PC-3 (cell line): ENCODE results near the gene SULT4A1.

Experiments used
- EZH2 ChIP-seq: fragments of 300-600 bp; sonication (generic); IDR thresholded peaks from one replicate; pipeline ENCODE4 v1.6.1; 2017; ENCODE audit warnings: antibody characterized with exemption, mild to moderate bottlenecking, low read length; ENCODE audit not compliant: unreplicated experiment
- EZH2phosphoT487 ChIP-seq: fragments of 300-600 bp; sonication (generic); IDR thresholded peaks from 2 replicates; pipeline ENCODE4 v1.6.1; 2018; ENCODE audit warnings: mild to moderate bottlenecking, antibody characterized with exemption, low read length, borderline replicate concordance
- TF ChIP-seq, protein P1 (sequence below): fragments of 300-600 bp; sonication (generic); conservative IDR thresholded peaks from 2 replicates; pipeline ENCODE4 v1.5.1; 2017; ENCODE audit warnings: antibody characterized with exemption, low read depth, mild to moderate bottlenecking, low read length

- TF ChIP-seq, protein P1, sequence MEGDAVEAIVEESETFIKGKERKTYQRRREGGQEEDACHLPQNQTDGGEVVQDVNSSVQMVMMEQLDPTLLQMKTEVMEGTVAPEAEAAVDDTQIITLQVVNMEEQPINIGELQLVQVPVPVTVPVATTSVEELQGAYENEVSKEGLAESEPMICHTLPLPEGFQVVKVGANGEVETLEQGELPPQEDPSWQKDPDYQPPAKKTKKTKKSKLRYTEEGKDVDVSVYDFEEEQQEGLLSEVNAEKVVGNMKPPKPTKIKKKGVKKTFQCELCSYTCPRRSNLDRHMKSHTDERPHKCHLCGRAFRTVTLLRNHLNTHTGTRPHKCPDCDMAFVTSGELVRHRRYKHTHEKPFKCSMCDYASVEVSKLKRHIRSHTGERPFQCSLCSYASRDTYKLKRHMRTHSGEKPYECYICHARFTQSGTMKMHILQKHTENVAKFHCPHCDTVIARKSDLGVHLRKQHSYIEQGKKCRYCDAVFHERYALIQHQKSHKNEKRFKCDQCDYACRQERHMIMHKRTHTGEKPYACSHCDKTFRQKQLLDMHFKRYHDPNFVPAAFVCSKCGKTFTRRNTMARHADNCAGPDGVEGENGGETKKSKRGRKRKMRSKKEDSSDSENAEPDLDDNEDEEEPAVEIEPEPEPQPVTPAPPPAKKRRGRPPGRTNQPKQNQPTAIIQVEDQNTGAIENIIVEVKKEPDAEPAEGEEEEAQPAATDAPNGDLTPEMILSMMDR: no peak
- TF ChIP-seq EZH2 (no peak), EZH2phosphoT487 (no peak)
Measured at GRCh38 chr22:43901976-43902643, 39.8 kb upstream of the SULT4A1 start.
